GM21576 (cell line): Measurements from ENCODE around the gene F3.
A peak's percentile ranks its signal among the peaks of the same experiment; 100 is the strongest.

Experiments used
- ATAC-seq: cut with Tn5 transposase; IDR thresholded peaks from one replicate; pipeline ENCODE4 v1.9.1; 2021; ENCODE audit warnings: mild to moderate bottlenecking, moderate library complexity; ENCODE audit not compliant: unreplicated experiment

F3 gene

GRCh38 chr1:94528826-94529225 lies 12.7 kb downstream of the F3 start:
- ATAC-seq, result no peak

- ATAC-seq, result no peak
These were observed 13.3 kb downstream of the F3 start for GRCh38 chr1:94528299-94528698.

- no peak for ATAC-seq
These were observed 14.0 kb downstream of the F3 start for GRCh38 chr1:94527447-94528031.

- ATAC-seq, result no peak
These were observed 15.2 kb downstream of the F3 start for GRCh38 chr1:94526152-94526980.

GRCh38 chr1:94524531-94524930 lies 17.0 kb downstream of the F3 start:
- ATAC-seq, result no peak

- ATAC-seq, result no peak
These were observed 19.3 kb downstream of the F3 start for GRCh38 chr1:94522304-94522703.

GRCh38 chr1:94519351-94519750 lies 22.2 kb downstream of the F3 start:
- no peak for ATAC-seq

GRCh38 chr1:94515296-94515947 lies 26.1 kb downstream of the F3 start:
- no peak for ATAC-seq

GRCh38 chr1:94514095-94514727 lies 27.3 kb downstream of the F3 start:
- ATAC-seq, result no peak

- ATAC-seq, result no peak
These were observed 28.7 kb downstream of the F3 start for GRCh38 chr1:94512816-94513215.

- ATAC-seq, result no peak
These were observed 37.0 kb downstream of the F3 start for GRCh38 chr1:94504601-94505000.

- no peak for ATAC-seq
These were observed 38.4 kb downstream of the F3 start for GRCh38 chr1:94503153-94503552.

GRCh38 chr1:94501935-94502334 lies 39.6 kb downstream of the F3 start:
- ATAC-seq, result no peak

GRCh38 chr1:94501426-94501825 lies 40.1 kb downstream of the F3 start:
- ATAC-seq, result no peak

- no peak for ATAC-seq
These were observed 45.3 kb downstream of the F3 start for GRCh38 chr1:94496076-94496755.

GRCh38 chr1:94490556-94490955 lies 51.0 kb downstream of the F3 start:
- ATAC-seq, result no peak

- no peak for ATAC-seq
These were observed 54.6 kb downstream of the F3 start for GRCh38 chr1:94486990-94487389.

- ATAC-seq, result peak; percentile 85
These were observed 60.1 kb downstream of the F3 start for GRCh38 chr1:94481473-94481933.

GRCh38 chr1:94479682-94480081 lies 61.9 kb downstream of the F3 start:
- ATAC-seq, result no peak
